Thoracic aorta (tissue), 2 donors: Measurements from ENCODE around the gene NELL1. TPM values are rescaled to one million over a fixed set of nuclear protein-coding genes. Genes with fewer than 3 reads are reported as not detected.

Experiments used
- ATAC-seq: fragments of 150-250 bp; one replicate; pipeline ENCODE4 v1.8.0; 2017; ENCODE audit warnings: low read depth; ENCODE audit not compliant: insufficient number of reproducible peaks, low FRiP score
- DNase-seq: peaks from one replicate; pipeline ENCODE4 v3.0.0-alpha.2; 2020; ENCODE audit warnings: low spot score
- H3K27ac ChIP-seq, 2 donors: fragments of 200-600 bp; sonication (generic); 1 replicate in 1 of 2; 2 replicates in 1 of 2; pipeline ENCODE4 v1.5.1; 2016; ENCODE audit warnings: mild to moderate bottlenecking in 2 of 2, moderate library complexity in 2 of 2
- H3K27me3 ChIP-seq: fragments of 200-600 bp; sonication (generic); replicated peaks from 2 replicates; pipeline ENCODE4 v1.6.0; 2016; ENCODE audit warnings: mild to moderate bottlenecking; ENCODE audit not compliant: insufficient read depth
- H3K36me3 ChIP-seq: fragments of 200-600 bp; sonication (generic); one replicate; pipeline ENCODE4 v1.5.1; 2016
- H3K4me1 ChIP-seq, 2 donors: fragments of 200-600 bp; sonication (generic); 1 replicate in 1 of 2; 2 replicates in 1 of 2; pipeline versions ENCODE4 v1.5.1 to v1.6.0; 2016; ENCODE audit warnings: low read depth in 2 of 2, mild to moderate bottlenecking in 1 of 2; ENCODE audit not compliant: control insufficient read depth in 1 of 2
- H3K4me3 ChIP-seq: fragments of 200-600 bp; sonication (generic); 2 replicates; pipeline ENCODE4 v1.5.1; 2016; ENCODE audit warnings: mild to moderate bottlenecking
- H3K9me3 ChIP-seq: fragments of 200-600 bp; sonication (generic); 2 replicates; pipeline ENCODE4 v1.5.1; 2016
- CTCF ChIP-seq: fragments of 200-600 bp; sonication (generic); IDR thresholded peaks from one replicate; pipeline ENCODE4 v1.5.1; 2019; ENCODE audit warnings: antibody characterized with exemption
- total RNA-seq, 2 donors: library from RNA; depleted of rRNA; stranded (reverse); fragments of >200 nt; gene quantifications; one replicate each; pipeline versions ENCODE4 v1.1.0 to v1.2.3, GENCODE V29; 2016

NELL1 gene
- total RNA-seq, 2 donors from 2014 or later: 0.78 TPM; not detected in 1

GRCh38 chr11:21177379-21177778, 508.0 kb downstream of the NELL1 start:
- Histone ChIP-seq H3K4me1 (no peaks in the 10 kb centered on the region), H3K4me3 (no peak overlapping the region), H3K27me3 (no peaks in the 10 kb centered on the region), H3K9me3 (no peaks in the 10 kb centered on the region), H3K27ac (no peak overlapping the region), H3K36me3 (no peaks in the 10 kb centered on the region)
- TF ChIP-seq CTCF: no peak
- ATAC-seq (no peak), DNase-seq (no peak)

- Histone ChIP-seq H3K36me3 (no peaks in the 10 kb centered on the region), H3K4me1 (no peaks in the 10 kb centered on the region), H3K27ac (no peak overlapping the region), H3K27me3 (no peaks in the 10 kb centered on the region), H3K4me3 (no peak overlapping the region), H3K9me3 (no peaks in the 10 kb centered on the region)
- no peak for DNase-seq
- ATAC-seq: no peak
- no peak for TF ChIP-seq CTCF
These were observed 510.4 kb downstream of the NELL1 start for GRCh38 chr11:21179770-21180169.

- no peak for TF ChIP-seq CTCF
- no peaks in the 10 kb centered on the region for H3K27me3 ChIP-seq
- no peak for DNase-seq
- H3K36me3 ChIP-seq: no peaks in the 10 kb centered on the region
- ATAC-seq: no peak
- no peaks in the 10 kb centered on the region for H3K4me1 ChIP-seq
- no peak overlapping the region for H3K27ac ChIP-seq
- H3K9me3 ChIP-seq: no peaks in the 10 kb centered on the region
- no peak overlapping the region for H3K4me3 ChIP-seq
These were observed 510.8 kb downstream of the NELL1 start for GRCh38 chr11:21180182-21180581.

- no peak for TF ChIP-seq CTCF
- DNase-seq (no peak), ATAC-seq (no peak)
- H3K4me1 ChIP-seq: no peaks in the 10 kb centered on the region
- H3K9me3 ChIP-seq: no peaks in the 10 kb centered on the region
- no peak overlapping the region for H3K4me3 ChIP-seq
- H3K36me3 ChIP-seq: no peaks in the 10 kb centered on the region
- no peaks in the 10 kb centered on the region for H3K27me3 ChIP-seq
- H3K27ac ChIP-seq: no peak overlapping the region
These were observed 516.6 kb downstream of the NELL1 start for GRCh38 chr11:21185959-21186358.

GRCh38 chr11:21190181-21190580, 520.8 kb downstream of the NELL1 start:
- Histone ChIP-seq H3K9me3 (no peaks in the 10 kb centered on the region), H3K36me3 (no peaks in the 10 kb centered on the region), H3K4me1 (no peaks in the 10 kb centered on the region), H3K27ac (no peak overlapping the region), H3K4me3 (no peak overlapping the region), H3K27me3 (no peaks in the 10 kb centered on the region)
- DNase-seq: no peak
- TF ChIP-seq CTCF: no peak
- no peak for ATAC-seq
